ENCODE measurements around the gene TMOD1. TPM values are rescaled to one million over a fixed set of nuclear protein-coding genes. Genes with fewer than 3 reads are reported as not detected.

Gene TMOD1
- total and polyA plus RNA-seq, 9 of the 15 experiments (the other 6 are each of a cell fraction or from before 2014, with no cell fraction given), result 7.1 to 41.2 (median 14.2) TPM

DNA sequence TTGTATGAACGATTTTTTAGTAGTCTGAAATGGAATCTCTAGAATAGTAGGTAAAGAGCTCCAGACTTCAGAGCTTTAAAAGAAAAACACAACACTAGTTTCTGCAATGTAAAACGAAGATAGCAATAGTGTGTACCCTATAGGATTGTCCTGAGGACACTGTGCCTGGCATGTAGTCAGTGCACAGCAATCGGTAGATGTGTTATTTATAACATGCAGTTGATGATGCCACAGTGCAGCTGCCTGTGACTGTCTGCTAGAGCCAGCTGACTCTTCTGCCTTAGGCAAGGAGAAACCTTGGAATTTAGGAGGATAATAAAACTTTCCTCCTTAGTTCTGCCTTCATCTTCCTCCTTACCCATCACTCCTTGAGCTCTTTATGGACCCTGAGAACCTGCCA is 27.7 kb upstream of the TMOD1 start:
- FAIRE-seq (no peak), ATAC-seq (no peak), DNase-seq (ENCODE audit: extremely low read depth in 1 of 4, low spot score in 3 of 4) (no peak)
- no peak overlapping the region for H3K4me3 ChIP-seq
- WGBS (ENCODE audit: insufficient coverage, low coverage, missing lambda C conversion rate), result 18% methylated on average over 3 of the region's 3 CpGs
- H3K4me1 ChIP-seq (replicated peaks in 1 of 2; ENCODE audit: control insufficient read depth in 2 of 2, insufficient read depth in 2 of 2, low read length in 2 of 2), result peaks cover 0 to 7% of the 10 kb centered on the region in 2 experiments; a peak in 2 of 5 replicates
- no peak overlapping the region for H2AFZ ChIP-seq (ENCODE audit: low read depth, low read length)
- ChIA-PET POLR2A (interaction anchor here (0.7 to 2.2 kb wide), 6 partner anchors 22 to 173 kb away, joined by 3 to 9 read pairs (median 4); partner anchors contain the start of genes NCBP1 and TSTD2), CTCF (ENCODE audit: low intra/inter-chr PET ratio) (no interaction called here)
- no peaks in the 10 kb centered on the region for H3K27me3 ChIP-seq (ENCODE audit: control insufficient read depth in 2 of 2, insufficient read depth in 2 of 2, low read length in 2 of 2)
- H3K4me2 ChIP-seq (ENCODE audit: insufficient read depth, low read length), result no peak overlapping the region
- no TSS peak for BruUV-seq (replicated peaks)
- H4K20me1 ChIP-seq (replicated peaks; ENCODE audit: control insufficient read depth, insufficient read depth, low read length), result no peaks in the 10 kb centered on the region
- no peaks in the 10 kb centered on the region for H3K79me2 ChIP-seq (ENCODE audit: control insufficient read depth, insufficient read depth, low read length)
- no peak overlapping the region for H3K9ac ChIP-seq (ENCODE audit: insufficient read depth in 1 of 2, low read depth in 2 of 2, low read length in 2 of 2)
- no peaks in the 10 kb centered on the region for H3K9me1 ChIP-seq (ENCODE audit: control insufficient read depth, insufficient read depth, low read length)
- in situ Hi-C loops (cut with MboI), result no loop called here
- no peak overlapping the region for H3K27ac ChIP-seq (ENCODE audit: extremely low read depth, low read depth, low read length)
- no peaks in the 10 kb centered on the region for H3K9me3 ChIP-seq (replicated peaks; ENCODE audit: control insufficient read depth, insufficient read depth, low read depth, low read length)
- intact Hi-C loops (cut with micrococcal nuclease), result no loop called here
- no peaks in the 10 kb centered on the region for H3K36me3 ChIP-seq (ENCODE audit: control insufficient read depth, insufficient read depth, low read length)
- TF ChIP-seq ZNF696 (CRISPR knock-in tag; conservative IDR thresholded peaks at IDR 0.05) (no peak), SRSF9 (IDR thresholded peaks at IDR 0.05; ENCODE audit: borderline replicate concordance, low read depth, low read length) (no peak), ZNF780A (CRISPR knock-in tag; IDR thresholded peaks at IDR 0.05) (no peak), SRSF1 (IDR thresholded peaks at IDR 0.05; ENCODE audit: low read depth, low read length) (no peak), TEAD1 (CRISPR knock-in tag; IDR thresholded peaks at IDR 0.05) (no peak), TEAD4 (IDR thresholded peaks at IDR 0.05; ENCODE audit: low read length) (no peak), TEAD4 (CRISPR knock-in tag; IDR thresholded peaks at IDR 0.05; ENCODE audit: borderline replicate concordance) (no peak)
- TF ChIP-seq, protein P1, sequence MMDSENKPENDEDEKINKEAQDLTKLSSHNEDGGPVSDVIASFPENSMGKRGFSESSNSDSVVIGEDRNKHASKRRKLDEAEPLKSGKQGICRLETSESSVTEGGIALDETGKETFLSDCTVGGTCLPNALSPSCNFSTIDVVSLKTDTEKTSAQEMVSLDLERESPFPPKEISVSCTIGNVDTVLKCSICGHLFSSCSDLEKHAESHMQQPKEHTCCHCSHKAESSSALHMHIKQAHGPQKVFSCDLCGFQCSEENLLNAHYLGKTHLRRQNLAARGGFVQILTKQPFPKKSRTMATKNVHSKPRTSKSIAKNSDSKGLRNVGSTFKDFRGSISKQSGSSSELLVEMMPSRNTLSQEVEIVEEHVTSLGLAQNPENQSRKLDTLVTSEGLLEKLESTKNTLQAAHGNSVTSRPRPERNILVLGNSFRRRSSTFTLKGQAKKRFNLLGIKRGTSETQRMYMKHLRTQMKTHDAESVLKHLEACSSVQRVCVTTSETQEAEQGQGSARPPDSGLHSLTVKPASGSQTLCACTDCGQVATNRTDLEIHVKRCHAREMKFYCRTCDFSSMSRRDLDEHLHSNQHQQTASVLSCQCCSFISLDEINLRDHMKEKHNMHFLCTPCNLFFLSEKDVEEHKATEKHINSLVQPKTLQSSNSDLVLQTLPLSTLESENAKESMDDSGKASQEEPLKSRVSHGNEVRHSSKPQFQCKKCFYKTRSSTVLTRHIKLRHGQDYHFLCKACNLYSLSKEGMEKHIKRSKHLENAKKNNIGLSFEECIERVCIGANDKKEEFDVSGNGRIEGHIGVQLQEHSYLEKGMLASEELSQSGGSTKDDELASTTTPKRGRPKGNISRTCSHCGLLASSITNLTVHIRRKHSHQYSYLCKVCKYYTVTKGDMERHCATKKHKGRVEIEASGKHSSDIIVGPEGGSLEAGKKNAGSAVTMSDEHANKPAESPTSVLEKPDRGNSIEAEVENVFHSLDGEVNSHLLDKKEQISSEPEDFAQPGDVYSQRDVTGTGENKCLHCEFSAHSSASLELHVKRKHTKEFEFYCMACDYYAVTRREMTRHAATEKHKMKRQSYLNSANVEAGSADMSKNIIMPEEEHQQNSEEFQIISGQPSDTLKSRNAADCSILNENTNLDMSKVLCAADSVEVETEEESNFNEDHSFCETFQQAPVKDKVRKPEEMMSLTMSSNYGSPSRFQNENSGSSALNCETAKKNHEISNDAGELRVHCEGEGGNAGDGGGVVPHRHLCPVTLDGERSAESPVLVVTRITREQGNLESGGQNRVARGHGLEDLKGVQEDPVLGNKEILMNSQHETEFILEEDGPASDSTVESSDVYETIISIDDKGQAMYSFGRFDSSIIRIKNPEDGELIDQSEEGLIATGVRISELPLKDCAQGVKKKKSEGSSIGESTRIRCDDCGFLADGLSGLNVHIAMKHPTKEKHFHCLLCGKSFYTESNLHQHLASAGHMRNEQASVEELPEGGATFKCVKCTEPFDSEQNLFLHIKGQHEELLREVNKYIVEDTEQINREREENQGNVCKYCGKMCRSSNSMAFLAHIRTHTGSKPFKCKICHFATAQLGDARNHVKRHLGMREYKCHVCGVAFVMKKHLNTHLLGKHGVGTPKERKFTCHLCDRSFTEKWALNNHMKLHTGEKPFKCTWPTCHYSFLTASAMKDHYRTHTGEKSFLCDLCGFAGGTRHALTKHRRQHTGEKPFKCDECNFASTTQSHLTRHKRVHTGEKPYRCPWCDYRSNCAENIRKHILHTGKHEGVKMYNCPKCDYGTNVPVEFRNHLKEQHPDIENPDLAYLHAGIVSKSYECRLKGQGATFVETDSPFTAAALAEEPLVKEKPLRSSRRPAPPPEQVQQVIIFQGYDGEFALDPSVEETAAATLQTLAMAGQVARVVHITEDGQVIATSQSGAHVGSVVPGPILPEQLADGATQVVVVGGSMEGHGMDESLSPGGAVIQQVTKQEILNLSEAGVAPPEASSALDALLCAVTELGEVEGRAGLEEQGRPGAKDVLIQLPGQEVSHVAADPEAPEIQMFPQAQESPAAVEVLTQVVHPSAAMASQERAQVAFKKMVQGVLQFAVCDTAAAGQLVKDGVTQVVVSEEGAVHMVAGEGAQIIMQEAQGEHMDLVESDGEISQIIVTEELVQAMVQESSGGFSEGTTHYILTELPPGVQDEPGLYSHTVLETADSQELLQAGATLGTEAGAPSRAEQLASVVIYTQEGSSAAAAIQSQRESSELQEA (IDR thresholded peaks at IDR 0.05; ENCODE audit: low read depth), result no peak
- TF ChIP-seq, protein P2, sequence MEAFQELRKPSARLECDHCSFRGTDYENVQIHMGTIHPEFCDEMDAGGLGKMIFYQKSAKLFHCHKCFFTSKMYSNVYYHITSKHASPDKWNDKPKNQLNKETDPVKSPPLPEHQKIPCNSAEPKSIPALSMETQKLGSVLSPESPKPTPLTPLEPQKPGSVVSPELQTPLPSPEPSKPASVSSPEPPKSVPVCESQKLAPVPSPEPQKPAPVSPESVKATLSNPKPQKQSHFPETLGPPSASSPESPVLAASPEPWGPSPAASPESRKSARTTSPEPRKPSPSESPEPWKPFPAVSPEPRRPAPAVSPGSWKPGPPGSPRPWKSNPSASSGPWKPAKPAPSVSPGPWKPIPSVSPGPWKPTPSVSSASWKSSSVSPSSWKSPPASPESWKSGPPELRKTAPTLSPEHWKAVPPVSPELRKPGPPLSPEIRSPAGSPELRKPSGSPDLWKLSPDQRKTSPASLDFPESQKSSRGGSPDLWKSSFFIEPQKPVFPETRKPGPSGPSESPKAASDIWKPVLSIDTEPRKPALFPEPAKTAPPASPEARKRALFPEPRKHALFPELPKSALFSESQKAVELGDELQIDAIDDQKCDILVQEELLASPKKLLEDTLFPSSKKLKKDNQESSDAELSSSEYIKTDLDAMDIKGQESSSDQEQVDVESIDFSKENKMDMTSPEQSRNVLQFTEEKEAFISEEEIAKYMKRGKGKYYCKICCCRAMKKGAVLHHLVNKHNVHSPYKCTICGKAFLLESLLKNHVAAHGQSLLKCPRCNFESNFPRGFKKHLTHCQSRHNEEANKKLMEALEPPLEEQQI (IDR thresholded peaks at IDR 0.05), result no peak
- TF ChIP-seq, protein P3, sequence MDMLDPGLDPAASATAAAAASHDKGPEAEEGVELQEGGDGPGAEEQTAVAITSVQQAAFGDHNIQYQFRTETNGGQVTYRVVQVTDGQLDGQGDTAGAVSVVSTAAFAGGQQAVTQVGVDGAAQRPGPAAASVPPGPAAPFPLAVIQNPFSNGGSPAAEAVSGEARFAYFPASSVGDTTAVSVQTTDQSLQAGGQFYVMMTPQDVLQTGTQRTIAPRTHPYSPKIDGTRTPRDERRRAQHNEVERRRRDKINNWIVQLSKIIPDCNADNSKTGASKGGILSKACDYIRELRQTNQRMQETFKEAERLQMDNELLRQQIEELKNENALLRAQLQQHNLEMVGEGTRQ (CRISPR knock-in tag; IDR thresholded peaks at IDR 0.05), result no peak

Data from K562 (cell line).